ENCODE measurements around the gene ATP7B.

The ATP7B gene

DNA sequence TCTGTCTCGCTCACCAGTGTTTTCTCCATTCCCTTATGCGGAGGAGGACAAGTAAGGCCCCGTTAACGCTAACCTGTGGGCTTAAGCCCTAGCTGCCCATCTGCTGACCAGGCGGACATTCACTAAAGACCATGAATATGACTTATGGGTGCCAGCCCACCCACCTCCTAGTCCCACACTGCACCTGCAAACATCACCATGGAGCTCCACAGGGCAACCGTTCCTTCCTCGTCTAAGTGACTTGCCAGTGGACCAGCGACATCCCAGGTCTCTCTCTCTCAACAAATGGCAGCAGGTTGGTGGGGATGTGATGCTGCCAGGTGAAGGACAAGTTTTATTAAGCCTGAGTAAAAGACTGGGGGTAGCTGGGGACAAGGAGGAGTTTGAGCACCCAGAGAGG, 94.3 kb downstream of the ATP7B start:
- no peak for DNase-seq

DNA sequence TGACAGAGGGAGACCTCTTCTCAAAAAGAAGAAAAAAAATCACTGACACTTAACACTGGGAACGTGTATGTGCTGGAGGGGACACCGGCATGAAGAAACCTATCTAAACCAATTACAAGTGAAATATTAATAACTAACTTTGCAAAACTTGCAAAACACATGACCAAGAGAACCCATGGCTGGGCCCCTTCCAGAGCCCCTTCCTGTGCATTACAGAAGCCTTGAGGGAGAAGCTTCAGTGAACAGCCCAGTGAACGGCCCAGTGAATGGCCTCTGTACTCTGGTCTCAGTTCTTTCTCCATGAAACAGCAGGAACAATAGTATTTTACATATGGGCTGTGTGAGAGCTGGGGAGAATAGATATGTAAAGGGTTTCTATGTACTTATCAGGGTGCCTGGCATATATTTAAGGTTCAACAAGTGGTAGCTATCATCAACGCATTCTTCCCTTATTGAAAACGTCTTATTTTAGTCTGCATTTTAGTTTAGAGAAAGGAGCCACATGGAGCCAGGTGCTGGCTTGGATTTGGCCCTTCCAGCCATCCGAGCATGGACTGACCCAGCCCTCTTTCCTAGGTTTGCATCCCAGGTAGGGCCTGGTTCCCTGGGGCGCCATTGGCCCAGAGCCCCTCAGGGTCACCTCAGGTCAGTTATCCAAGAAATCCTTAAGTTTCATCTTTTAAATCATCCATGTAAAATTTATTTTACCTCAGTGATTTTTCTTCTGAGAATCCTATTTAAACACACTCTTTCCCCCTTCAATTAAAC, 95.0 kb downstream of the ATP7B start:
- no peak for DNase-seq

GRCh38 chr13:51914137-51914493, 97.1 kb downstream of the ATP7B start:
- no peak for DNase-seq

DNA sequence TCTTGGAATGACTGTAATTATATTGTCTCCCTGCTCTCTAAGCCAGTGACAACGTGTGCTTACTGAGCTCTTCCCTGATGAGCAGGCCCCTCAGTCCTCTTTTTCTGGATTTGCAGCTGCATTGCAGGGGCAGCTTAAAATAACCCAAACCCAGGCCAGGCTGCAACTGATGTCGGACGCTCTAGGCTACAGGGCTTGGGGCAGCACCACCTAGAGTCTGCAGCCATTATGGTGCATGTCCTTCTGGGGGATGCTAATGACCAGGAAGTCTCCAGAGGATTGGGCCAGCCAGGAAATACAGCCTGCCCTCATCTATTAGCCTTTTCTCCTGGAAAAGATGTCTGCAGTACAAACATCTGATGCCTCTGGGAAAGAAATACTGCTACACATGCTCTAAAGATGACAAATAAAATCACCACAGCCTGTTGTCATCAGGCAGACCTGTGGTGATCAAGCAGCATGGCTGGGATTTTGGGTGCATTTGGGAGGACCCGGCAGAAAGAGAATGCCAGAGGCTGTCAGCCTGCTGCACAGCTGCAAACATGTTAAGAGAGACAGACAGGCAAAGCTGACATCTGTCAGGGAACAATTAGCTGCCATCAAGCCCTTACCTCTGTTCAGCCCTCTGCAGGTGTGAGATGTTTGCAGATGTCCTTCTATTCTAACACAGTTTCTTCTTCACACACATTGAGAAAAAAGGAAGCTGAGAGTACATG, 97.7 kb downstream of the ATP7B start:
- DNase-seq, result no peak

DNA sequence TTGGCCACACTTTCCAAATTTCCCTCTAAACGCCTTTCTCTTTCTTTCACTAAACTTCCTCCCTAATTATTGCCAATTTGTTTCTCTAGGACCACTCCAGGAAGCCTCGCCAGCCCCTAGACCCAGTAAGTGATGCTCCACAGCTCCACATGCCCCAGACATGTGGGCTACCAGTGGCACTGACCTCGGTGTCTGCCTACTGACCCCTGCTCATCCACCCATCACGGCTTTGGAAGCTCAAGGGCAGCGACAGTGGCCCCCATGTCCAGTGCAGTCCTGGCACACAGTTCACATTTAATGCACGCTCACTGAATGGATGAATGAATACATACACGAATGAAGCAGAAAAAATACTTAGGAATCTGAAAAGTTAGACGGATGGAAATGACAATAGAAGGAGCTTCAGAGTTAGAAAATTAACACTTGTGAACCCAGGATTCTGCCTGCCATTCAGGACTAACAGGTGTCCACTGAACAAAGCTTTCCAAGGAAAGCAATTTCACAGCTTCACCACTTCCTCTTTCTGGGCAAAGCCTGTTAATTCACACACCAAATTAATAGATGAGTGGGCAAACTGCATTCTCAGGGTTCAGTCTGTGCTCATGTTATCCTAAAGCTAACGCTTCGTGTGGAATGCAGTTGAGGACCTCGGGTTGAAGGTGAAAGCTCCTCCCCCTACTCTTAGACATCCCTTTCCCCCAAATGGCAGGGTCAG, 98.6 kb downstream of the ATP7B start:
- DNase-seq, result no peak

- no peak for DNase-seq
Measured at GRCh38 chr13:51912091-51912490, 99.2 kb downstream of the ATP7B start.

DNA sequence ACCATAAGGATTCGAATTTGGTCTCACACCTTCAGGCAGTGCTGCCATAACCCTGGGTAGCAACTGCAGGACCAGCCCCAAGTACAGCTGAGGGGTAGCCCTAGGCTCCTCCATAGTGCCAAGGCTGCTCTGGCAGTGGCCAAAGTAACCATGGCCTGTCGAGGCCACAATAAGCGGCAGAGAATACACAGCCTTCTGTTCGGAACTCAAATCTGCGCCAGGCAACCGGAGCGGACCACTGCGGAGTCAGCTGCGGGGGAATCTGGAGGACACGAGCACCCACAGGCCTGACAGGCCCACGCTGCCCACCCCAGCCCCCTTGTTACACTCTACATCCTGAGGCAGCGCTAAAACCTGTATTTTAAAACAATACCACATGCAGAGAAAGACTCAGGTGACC, 100.7 kb downstream of the ATP7B start:
- DNase-seq, result no peak

GRCh38 chr13:51909265-51909664, 102.0 kb downstream of the ATP7B start:
- peak; percentile 75 for DNase-seq

GRCh38 chr13:51907040-51907732, 104.1 kb downstream of the ATP7B start:
- DNase-seq, result peak; percentile 19

DNA sequence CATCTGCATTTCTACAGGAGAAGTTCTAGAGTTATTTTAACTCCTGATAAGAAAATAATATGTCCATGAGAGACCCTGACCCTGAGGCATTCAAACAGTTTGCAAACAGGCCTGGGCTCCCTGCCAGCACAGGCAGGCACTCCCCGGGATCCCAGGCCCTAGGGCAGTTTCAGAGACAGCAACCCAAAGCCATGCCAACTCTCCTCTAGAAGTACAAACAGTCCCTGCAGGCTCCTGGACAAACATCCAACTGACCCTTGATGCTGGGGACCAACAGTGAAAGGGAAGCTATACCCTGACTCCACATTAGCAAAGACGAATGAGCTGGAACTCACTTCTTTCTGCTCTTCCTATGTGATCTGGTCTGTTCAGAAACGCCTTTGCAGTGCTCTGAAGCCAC, 104.7 kb downstream of the ATP7B start:
- DNase-seq, result no peak

DNA sequence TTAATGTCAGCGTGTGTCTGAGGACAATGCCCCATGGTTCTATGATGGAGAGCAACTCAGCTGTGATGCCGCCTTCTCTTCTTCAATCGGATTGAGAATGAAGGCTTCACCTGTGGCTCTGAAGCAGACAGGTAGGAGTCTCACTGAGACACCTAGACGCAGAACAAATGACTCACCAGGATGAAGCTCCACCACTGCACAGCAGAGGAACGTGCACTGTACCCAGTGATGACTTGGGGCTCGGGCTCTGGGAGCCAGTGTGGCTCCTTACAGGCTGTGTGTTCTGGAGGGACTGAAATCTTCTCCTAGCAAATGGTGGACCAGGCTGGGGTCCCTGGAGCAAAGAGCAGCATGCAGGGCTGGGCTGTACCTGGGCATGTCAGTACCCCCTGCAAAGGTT, 105.5 kb downstream of the ATP7B start:
- no peak for DNase-seq

GRCh38 chr13:51902776-51903175, 108.5 kb downstream of the ATP7B start:
- peak; percentile 42 for DNase-seq

DNA sequence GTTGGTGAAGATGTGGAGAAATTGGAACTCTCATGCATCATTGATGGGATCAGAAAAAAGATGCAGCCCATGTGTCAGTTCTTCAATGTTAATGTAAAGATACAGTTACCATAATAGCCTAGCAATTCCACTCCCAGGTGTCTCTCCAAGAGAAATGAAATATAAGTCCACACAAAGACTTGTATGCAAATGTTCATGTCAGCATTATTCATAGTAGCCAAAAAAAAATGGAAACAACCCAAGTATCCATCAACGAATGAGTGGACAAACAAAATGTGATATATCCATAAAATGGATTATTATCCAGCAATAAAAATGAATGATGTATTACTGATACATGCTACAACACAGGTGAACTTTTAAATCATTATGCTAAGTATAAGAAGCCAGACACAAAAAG, 110.8 kb downstream of the ATP7B start:
- DNase-seq, result no peak

GRCh38 chr13:51895906-51896888, 115.1 kb downstream of the ATP7B start:
- DNase-seq, result peak; percentile 68

DNA sequence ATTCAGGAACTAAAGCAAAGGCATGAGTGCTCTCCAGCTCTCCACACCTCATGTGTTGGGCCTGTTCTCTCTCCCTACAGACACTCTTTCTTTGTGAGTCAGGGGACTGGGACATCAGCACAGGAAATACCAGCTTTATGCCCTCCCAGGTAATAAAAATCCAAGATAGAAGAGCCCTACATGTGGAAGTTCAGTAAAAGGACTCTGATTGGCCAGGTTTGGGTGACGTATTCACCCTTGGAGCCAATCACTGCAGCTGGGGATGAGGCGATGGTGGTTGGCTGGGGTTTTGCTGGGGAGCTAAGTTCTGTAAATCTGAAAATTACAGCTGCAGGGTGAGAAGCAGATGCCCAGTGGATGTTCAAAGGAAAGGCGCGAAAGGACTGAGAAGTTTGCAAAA, 117.0 kb downstream of the ATP7B start:
- no peak for DNase-seq

GRCh38 chr13:51892657-51893056, 118.6 kb downstream of the ATP7B start:
- no peak for DNase-seq

GRCh38 chr13:51887468-51887867, 123.8 kb downstream of the ATP7B start:
- DNase-seq, result no peak

DNA sequence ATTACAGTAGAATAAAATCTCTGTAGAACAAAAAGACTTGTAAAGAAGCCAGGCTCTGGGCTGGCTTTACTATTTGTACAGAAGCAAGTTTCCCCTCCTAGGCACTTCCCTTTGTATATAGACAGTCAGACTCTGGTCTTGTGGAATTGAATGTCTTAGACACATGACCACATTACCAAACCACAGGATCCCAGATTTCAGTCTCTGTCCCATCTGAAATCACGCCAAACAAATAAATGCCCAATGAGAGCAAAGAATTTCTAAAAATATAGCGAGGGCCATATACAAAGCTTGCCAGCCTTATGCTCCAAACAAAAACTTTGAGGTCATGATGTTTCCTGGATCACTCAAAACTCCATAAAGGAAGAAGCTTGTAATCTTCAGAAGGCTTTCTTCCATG, 125.6 kb downstream of the ATP7B start:
- DNase-seq, result no peak

- DNase-seq, result no peak
Measured at GRCh38 chr13:51883226-51883600, 128.0 kb downstream of the ATP7B start.
